Neuronal stem cell (in vitro differentiated cells): ENCODE results near the gene CENPV.

Source experiments
- DNase-seq: peaks from one replicate; pipeline ENCODE4 v3.0.0-alpha.2; 2013; ENCODE audit warnings: low spot score
- H2AFZ ChIP-seq: one replicate; pipeline ENCODE4 v1.6.1; 2013; ENCODE audit warnings: mild to moderate bottlenecking, low read length, inconsistent platforms
- H2AK5ac ChIP-seq: 2 replicates; pipeline ENCODE4 v1.6.1; 2013; ENCODE audit warnings: low read depth, mild to moderate bottlenecking, inconsistent platforms, low read length, moderate library complexity, mixed read lengths
- H2BK120ac ChIP-seq: 2 replicates; pipeline ENCODE4 v1.6.1; 2013; ENCODE audit warnings: low read depth, mild to moderate bottlenecking, inconsistent platforms, low read length, moderate library complexity, mixed read lengths
- H2BK12ac ChIP-seq: one replicate; pipeline ENCODE4 v1.6.1; 2013; ENCODE audit warnings: low read length, inconsistent platforms
- H2BK15ac ChIP-seq: 2 replicates; pipeline ENCODE4 v1.6.1; 2013; ENCODE audit warnings: mild to moderate bottlenecking, low read length, inconsistent platforms, mixed read lengths
- H2BK5ac ChIP-seq: one replicate; pipeline ENCODE4 v1.6.1; 2013; ENCODE audit warnings: inconsistent platforms, mild to moderate bottlenecking, low read length, moderate library complexity
- H3K14ac ChIP-seq: one replicate; pipeline ENCODE4 v1.6.1; 2013; ENCODE audit warnings: low read length, inconsistent platforms
- H3K18ac ChIP-seq: 2 replicates; pipeline ENCODE4 v1.6.1; 2013; ENCODE audit warnings: low read length, inconsistent platforms
- H3K23ac ChIP-seq: 2 replicates; pipeline ENCODE4 v1.6.1; 2013; ENCODE audit warnings: low read depth, mild to moderate bottlenecking, mixed read lengths, low read length, inconsistent platforms; ENCODE audit not compliant: poor library complexity
- H3K27ac ChIP-seq: replicated peaks from 3 replicates; pipeline ENCODE4 v1.5.1; 2013; ENCODE audit warnings: low read length, inconsistent platforms
- H3K27me3 ChIP-seq, 3 experiments: 2 replicates each; pipeline ENCODE4 v1.6.1; 2013; ENCODE audit warnings: low read length in 3 of 3, mild to moderate bottlenecking in 2 of 3, inconsistent platforms in 1 of 3, low read depth in 1 of 3, mixed read lengths in 1 of 3, moderate library complexity in 1 of 3; ENCODE audit not compliant: control insufficient read depth in 3 of 3, insufficient read depth in 3 of 3
- H3K36me3 ChIP-seq, 2 donors: replicated peaks in 1 of 2; 2 replicates each; pipeline ENCODE4 v1.6.1; 2013; ENCODE audit warnings: low read length in 2 of 2; ENCODE audit not compliant: control insufficient read depth in 2 of 2, insufficient read depth in 2 of 2
- H3K4ac ChIP-seq: 2 replicates; pipeline ENCODE4 v1.6.1; 2013; ENCODE audit warnings: inconsistent platforms, mild to moderate bottlenecking, low read length, moderate library complexity
- H3K4me1 ChIP-seq, 2 donors: 1 replicate in 1 of 2; 2 replicates in 1 of 2; pipeline ENCODE4 v1.6.1; 2013; ENCODE audit warnings: low read length in 2 of 2, low read depth in 1 of 2; ENCODE audit not compliant: control insufficient read depth in 2 of 2, insufficient read depth in 1 of 2
- H3K4me2 ChIP-seq: one replicate; pipeline ENCODE4 v1.6.1; 2013; ENCODE audit warnings: mild to moderate bottlenecking, low read length, inconsistent platforms; ENCODE audit not compliant: insufficient read depth, poor library complexity, severe bottlenecking
- H3K4me3 ChIP-seq, 2 donors: 2 replicates each; pipeline ENCODE4 v1.5.1; 2013; ENCODE audit warnings: low read length in 2 of 2, mild to moderate bottlenecking in 2 of 2, inconsistent platforms in 1 of 2, moderate library complexity in 1 of 2
- H3K79me1 ChIP-seq: one replicate; pipeline ENCODE4 v1.6.1; 2013; ENCODE audit warnings: low read depth, mild to moderate bottlenecking, inconsistent platforms, low read length, moderate library complexity
- H3K9ac ChIP-seq: one replicate; pipeline ENCODE4 v1.6.1; 2013; ENCODE audit warnings: mild to moderate bottlenecking, low read depth, low read length, inconsistent platforms; ENCODE audit not compliant: poor library complexity
- H3K9me3 ChIP-seq, 2 donors: replicated peaks in 1 of 2; 2 replicates each; pipeline versions ENCODE3 to v1.6.1; 2013; ENCODE audit warnings: low read length in 2 of 2, mild to moderate bottlenecking in 2 of 2, inconsistent platforms in 1 of 2, low read depth in 1 of 2, mixed read lengths in 1 of 2, moderate library complexity in 1 of 2; ENCODE audit not compliant: control insufficient read depth in 2 of 2, insufficient read depth in 1 of 2
- H4K8ac ChIP-seq: one replicate; pipeline ENCODE4 v1.6.1; 2013; ENCODE audit warnings: low read depth, mild to moderate bottlenecking, inconsistent platforms, low read length, moderate library complexity
- H4K91ac ChIP-seq: one replicate; pipeline ENCODE4 v1.6.1; 2013; ENCODE audit warnings: low read length, low read depth, mild to moderate bottlenecking, inconsistent platforms; ENCODE audit not compliant: poor library complexity
- WGBS, 2 donors: extraction: QIAGEN DNeasy Blood & Tissue Kit; methylation state at CpG; one replicate each; pipeline ENCODE4 v1.1.7; 2013; ENCODE audit warnings: missing lambda C conversion rate in 2 of 2, mixed read lengths in 1 of 2; ENCODE audit not compliant: insufficient read length in 2 of 2, insufficient replicate concordance in 1 of 2; ENCODE audit errors: extremely low coverage in 2 of 2; 5-methylcytosine and 5-hydroxymethylcytosine counted together

Gene CENPV

DNA sequence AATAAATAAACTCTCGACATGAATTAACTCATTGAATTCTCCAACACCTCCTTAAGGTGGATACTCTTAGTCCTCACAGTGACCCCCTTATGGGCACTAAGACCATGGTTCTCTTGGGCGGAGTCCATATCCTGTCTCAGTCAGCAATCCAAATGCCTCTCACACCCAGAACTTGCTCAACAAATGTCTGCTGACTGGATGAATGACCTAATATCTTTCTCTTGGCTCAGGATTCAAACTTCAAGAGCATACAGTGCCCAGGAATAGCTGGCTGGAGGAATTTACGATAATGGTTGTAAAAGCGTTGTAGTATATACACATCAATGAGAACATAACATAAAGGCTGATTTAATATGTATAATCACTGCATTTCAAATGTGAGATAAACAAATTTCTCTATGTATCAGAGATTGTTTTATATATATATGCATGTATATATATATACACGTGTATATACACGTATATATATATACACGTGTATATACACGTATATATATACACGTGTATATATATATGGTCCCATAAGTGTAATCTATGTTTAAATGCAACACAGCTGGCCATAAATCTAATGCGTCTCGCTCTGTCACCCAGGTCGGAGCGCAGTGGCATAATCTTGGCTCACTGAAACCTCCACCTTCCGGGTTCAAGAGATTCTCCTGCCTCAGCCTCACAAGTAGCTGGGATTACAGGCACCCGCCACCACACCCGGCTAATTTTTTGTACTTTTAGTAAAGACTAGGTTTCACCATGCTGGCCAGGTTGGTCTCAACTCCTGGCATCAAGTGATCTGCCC is 21.1 kb upstream of the CENPV start:
- no peaks in the 10 kb centered on the region for H3K4me1 ChIP-seq
- H3K4ac ChIP-seq: no peak overlapping the region
- H3K9ac ChIP-seq: no peak overlapping the region
- H4K91ac ChIP-seq: no peak overlapping the region
- H2BK5ac ChIP-seq: no peak overlapping the region
- H3K18ac ChIP-seq: no peak overlapping the region
- no peak overlapping the region for H3K4me3 ChIP-seq
- no peak for DNase-seq
- no peaks in the 10 kb centered on the region for H3K27me3 ChIP-seq
- WGBS, 2 donors: no CpG with 5 or more reads among the region's 16 CpGs
- no peak overlapping the region for H2AK5ac ChIP-seq
- no peak overlapping the region for H2BK12ac ChIP-seq
- no peak overlapping the region for H3K27ac ChIP-seq
- H3K36me3 ChIP-seq: no peaks in the 10 kb centered on the region
- no peaks in the 10 kb centered on the region for H3K79me1 ChIP-seq
- no peak overlapping the region for H2BK15ac ChIP-seq
- no peak overlapping the region for H3K4me2 ChIP-seq
- H3K14ac ChIP-seq: no peak overlapping the region
- H2AFZ ChIP-seq: no peak overlapping the region
- H3K23ac ChIP-seq: no peak overlapping the region
- no peaks in the 10 kb centered on the region for H3K9me3 ChIP-seq
- H4K8ac ChIP-seq: no peak overlapping the region
- no peak overlapping the region for H2BK120ac ChIP-seq

DNA sequence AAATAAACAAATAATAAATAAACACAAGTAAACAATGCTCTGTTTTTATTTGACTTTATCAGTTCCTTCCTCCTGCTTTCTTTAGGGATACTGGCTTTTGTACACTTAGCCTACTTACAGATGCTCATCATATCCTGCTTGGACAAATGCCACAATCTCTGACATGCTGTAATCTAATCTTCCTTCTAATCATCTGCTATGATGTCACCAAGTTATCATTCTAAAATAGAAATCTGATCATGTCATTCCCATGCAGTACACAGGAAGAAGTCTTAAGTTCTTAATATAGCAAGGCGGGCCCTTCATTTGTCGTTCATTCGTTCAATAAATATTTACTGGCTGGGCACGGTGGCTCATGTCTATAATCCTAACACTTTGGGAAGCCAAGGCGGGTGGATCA is 18.5 kb upstream of the CENPV start:
- no CpG with 5 or more reads among the region's 5 CpGs for WGBS, 2 donors
- Histone ChIP-seq H3K9ac (no peak overlapping the region), H3K9me3 (no peaks in the 10 kb centered on the region), H3K27ac (no peak overlapping the region), H3K18ac (no peak overlapping the region), H2BK120ac (no peak overlapping the region), H3K4me1 (no peaks in the 10 kb centered on the region), H2BK5ac (no peak overlapping the region), H3K23ac (no peak overlapping the region), H2AK5ac (no peak overlapping the region), H3K4ac (no peak overlapping the region), H3K79me1 (no peaks in the 10 kb centered on the region), H2BK12ac (no peak overlapping the region), H4K8ac (no peak overlapping the region), H3K4me2 (no peak overlapping the region), H2AFZ (no peak overlapping the region), H3K27me3 (no peaks in the 10 kb centered on the region), H4K91ac (no peak overlapping the region), H3K4me3 (no peak overlapping the region), H2BK15ac (no peak overlapping the region), H3K36me3 (no peaks in the 10 kb centered on the region), H3K14ac (no peak overlapping the region)
- DNase-seq: no peak

DNA sequence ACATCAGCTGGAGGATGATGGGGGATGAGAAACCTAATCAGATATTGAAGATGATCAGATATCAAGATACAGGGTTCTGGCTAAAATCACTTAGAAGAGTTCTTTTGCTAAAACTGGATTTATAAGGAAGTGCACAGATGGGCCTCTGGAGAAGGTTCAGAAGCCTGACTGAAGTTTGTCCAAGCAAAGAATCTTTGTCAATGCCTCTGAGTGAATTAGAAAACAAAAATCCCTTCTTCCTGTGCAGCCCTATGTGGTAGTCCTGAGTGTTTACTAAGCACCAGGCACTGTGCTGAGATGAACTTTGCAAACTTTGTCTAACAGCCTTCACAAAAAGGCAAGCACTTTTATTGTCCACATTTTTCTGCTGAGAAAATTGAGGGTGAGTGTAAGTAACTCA is 11.4 kb upstream of the CENPV start:
- H3K79me1 ChIP-seq: no peaks in the 10 kb centered on the region
- no peak overlapping the region for H2BK120ac ChIP-seq
- H3K18ac ChIP-seq: no peak overlapping the region
- H2BK12ac ChIP-seq: no peak overlapping the region
- H3K4ac ChIP-seq: no peak overlapping the region
- H4K91ac ChIP-seq: no peak overlapping the region
- no peak overlapping the region for H2BK5ac ChIP-seq
- H3K27me3 ChIP-seq: no peaks in the 10 kb centered on the region
- no peak overlapping the region for H2BK15ac ChIP-seq
- no peaks in the 10 kb centered on the region for H3K36me3 ChIP-seq
- H3K27ac ChIP-seq: no peak overlapping the region
- no peak overlapping the region for H3K9ac ChIP-seq
- H3K4me3 ChIP-seq: no peak overlapping the region
- no peaks in the 10 kb centered on the region for H3K9me3 ChIP-seq
- H3K23ac ChIP-seq: no peak overlapping the region
- H3K4me2 ChIP-seq: no peak overlapping the region
- no peak overlapping the region for H2AK5ac ChIP-seq
- H2AFZ ChIP-seq: peak overlapping the region; percentile 65
- no peak for DNase-seq
- H3K4me1 ChIP-seq: no peaks in the 10 kb centered on the region
- no peak overlapping the region for H3K14ac ChIP-seq
- H4K8ac ChIP-seq: no peak overlapping the region

DNA sequence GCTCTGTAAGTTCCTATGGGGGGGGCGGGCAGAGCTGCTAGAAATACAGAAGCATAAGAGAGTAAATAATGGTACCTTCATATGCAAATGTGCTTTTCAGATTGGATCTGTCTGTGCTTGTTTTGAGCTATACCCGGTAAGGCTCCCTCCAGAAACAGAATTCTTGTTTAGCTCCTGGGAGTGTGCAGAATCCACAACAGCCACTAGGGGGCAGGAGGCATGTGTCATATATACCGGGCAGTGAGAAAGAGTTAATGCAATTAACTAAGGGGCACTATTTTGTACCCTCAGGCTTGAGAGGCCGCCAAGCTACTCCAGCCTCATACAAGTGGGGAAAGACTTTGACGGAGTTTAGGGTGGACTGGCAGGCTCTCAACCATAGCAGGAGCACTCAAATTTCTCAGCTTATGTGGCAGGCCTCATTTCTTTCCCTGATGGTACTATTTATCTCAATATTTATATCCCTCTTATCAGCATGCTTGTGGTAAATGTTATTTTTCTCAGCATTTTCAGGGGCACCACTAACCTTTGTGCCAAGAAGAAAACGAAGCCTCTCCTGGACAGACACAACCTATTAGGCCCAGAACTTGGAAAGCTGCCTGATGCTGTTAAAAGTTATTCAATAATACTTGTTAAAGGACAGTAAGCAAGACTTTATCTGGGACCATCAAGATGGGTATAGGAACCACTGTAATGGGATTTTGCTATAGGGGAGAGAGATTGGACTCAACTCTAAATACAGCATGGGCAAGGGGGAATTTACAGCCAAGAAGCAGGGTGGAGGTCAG is 10.7 kb upstream of the CENPV start:
- no peaks in the 10 kb centered on the region for H3K36me3 ChIP-seq
- WGBS, 2 donors: no CpG with 5 or more reads among the region's 6 CpGs

More for the DNA sequence above, 10.7 kb upstream of the CENPV start:
- H3K4ac ChIP-seq: no peak overlapping the region
- H2BK5ac ChIP-seq: no peak overlapping the region
- no peak overlapping the region for H2BK12ac ChIP-seq
- H4K91ac ChIP-seq: no peak overlapping the region
- no peak overlapping the region for H3K18ac ChIP-seq
- H2AK5ac ChIP-seq: no peak overlapping the region
- no peak overlapping the region for H3K14ac ChIP-seq
- no peak overlapping the region for H2BK120ac ChIP-seq
- H3K9me3 ChIP-seq: no peaks in the 10 kb centered on the region
- no peaks in the 10 kb centered on the region for H3K27me3 ChIP-seq
- H4K8ac ChIP-seq: no peak overlapping the region
- H3K23ac ChIP-seq: no peak overlapping the region
- H2BK15ac ChIP-seq: no peak overlapping the region
- no peak overlapping the region for H3K4me2 ChIP-seq
- no peak overlapping the region for H3K9ac ChIP-seq
- H3K4me1 ChIP-seq: no peaks in the 10 kb centered on the region
- H3K4me3 ChIP-seq: no peak overlapping the region
- no peak overlapping the region for H3K27ac ChIP-seq
- peak overlapping the region; percentile 65 for H2AFZ ChIP-seq
- DNase-seq: peak; percentile 76
- no peaks in the 10 kb centered on the region for H3K79me1 ChIP-seq
